ENCODE data around the gene C16orf95. TPM values are rescaled to one million over a fixed set of nuclear protein-coding genes. Genes with fewer than 3 reads are reported as not detected.

The C16orf95 gene
- total RNA-seq, 4 donors from 2014 or later = 0.67 to 4.2 (median 2.2) TPM

DNA sequence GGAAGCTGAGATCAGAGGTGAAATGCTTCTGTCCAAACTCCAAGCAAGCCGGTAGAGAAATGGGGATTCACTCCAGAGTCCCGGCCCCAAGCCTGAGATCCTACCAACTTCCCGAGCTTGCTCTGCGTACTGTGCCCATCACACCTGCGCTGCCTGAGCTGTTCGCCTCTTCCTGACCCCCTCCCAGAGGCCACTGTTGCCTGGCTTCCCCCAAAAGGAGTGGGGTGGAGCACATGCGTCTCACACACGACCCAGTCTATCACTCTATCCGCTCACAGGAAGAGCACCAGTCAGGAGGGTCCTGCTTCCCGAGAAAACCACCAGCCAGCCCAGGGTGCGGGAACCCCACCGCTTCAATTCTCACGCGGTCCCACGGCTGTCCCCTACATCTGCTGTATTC is 13.5 kb upstream of the C16orf95 start:
- Histone ChIP-seq H3K27me3 (no peaks in the 10 kb centered on the region), H3K9me3 (no peaks in the 10 kb centered on the region), H3K36me3 (peaks cover 0 to 94% of the 10 kb centered on the region in 2 donors), H3K4me1 (peaks cover 0 to 29% (median under 1%) of the 10 kb centered on the region in 3 donors), H3K4me3 (no peak overlapping the region), H3K27ac (peak overlapping the region in 2 of 4 donors; percentile 46 to 62)
- TF ChIP-seq EP300 (IDR thresholded peaks at IDR 0.05) (no peak), POLR2AphosphoS5 (IDR thresholded peaks at IDR 0.05) (no peak), POLR2A (IDR thresholded peaks at IDR 0.05) (no peak)
- TF ChIP-seq, protein P1, sequence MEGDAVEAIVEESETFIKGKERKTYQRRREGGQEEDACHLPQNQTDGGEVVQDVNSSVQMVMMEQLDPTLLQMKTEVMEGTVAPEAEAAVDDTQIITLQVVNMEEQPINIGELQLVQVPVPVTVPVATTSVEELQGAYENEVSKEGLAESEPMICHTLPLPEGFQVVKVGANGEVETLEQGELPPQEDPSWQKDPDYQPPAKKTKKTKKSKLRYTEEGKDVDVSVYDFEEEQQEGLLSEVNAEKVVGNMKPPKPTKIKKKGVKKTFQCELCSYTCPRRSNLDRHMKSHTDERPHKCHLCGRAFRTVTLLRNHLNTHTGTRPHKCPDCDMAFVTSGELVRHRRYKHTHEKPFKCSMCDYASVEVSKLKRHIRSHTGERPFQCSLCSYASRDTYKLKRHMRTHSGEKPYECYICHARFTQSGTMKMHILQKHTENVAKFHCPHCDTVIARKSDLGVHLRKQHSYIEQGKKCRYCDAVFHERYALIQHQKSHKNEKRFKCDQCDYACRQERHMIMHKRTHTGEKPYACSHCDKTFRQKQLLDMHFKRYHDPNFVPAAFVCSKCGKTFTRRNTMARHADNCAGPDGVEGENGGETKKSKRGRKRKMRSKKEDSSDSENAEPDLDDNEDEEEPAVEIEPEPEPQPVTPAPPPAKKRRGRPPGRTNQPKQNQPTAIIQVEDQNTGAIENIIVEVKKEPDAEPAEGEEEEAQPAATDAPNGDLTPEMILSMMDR (IDR thresholded peaks at IDR 0.05) = no peak
- ATAC-seq = no peak
- WGBS, 2 donors (ENCODE audit: low coverage in 1 of 2) = 0 to 86% methylated on average over 1 to 10 of the region's 15 CpGs

DNA sequence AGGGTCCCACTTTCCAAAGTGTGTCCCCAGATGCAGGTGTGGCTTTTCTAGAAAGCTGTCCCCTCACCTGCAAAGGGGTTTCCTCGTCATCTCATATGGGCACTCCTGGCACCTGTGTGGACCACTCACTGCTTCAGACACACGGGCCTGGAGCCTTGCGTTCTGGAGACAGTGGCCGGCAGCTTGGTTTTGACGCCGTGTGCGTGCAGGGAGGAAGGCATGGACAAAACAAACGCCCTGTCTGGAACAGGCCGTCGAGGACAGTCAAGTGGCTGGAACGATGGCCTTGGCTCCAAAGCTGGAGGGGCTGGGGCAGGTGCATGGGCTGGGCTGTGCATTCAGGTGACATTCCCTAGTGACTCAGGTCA is 13.0 kb upstream of the C16orf95 start:
- no peak for ATAC-seq
- Histone ChIP-seq H3K36me3 (peaks cover 0 to 94% of the 10 kb centered on the region in 2 donors), H3K4me3 (no peak overlapping the region), H3K27me3 (no peaks in the 10 kb centered on the region), H3K27ac (peak overlapping the region in 2 of 4 donors; percentile 46 to 62), H3K9me3 (no peaks in the 10 kb centered on the region), H3K4me1 (peaks cover 0 to 33% (median 2%) of the 10 kb centered on the region in 3 donors)
- 91% methylated on average over 9 of the region's 11 CpGs; no CpG with 5 or more reads in 1 of the 2 donors for WGBS, 2 donors (ENCODE audit: low coverage in 1 of 2)
- TF ChIP-seq, protein P1 (IDR thresholded peaks at IDR 0.05) = no peak
- TF ChIP-seq EP300 (IDR thresholded peaks at IDR 0.05) (no peak), POLR2AphosphoS5 (IDR thresholded peaks at IDR 0.05) (no peak), POLR2A (IDR thresholded peaks at IDR 0.05) (no peak)

DNA sequence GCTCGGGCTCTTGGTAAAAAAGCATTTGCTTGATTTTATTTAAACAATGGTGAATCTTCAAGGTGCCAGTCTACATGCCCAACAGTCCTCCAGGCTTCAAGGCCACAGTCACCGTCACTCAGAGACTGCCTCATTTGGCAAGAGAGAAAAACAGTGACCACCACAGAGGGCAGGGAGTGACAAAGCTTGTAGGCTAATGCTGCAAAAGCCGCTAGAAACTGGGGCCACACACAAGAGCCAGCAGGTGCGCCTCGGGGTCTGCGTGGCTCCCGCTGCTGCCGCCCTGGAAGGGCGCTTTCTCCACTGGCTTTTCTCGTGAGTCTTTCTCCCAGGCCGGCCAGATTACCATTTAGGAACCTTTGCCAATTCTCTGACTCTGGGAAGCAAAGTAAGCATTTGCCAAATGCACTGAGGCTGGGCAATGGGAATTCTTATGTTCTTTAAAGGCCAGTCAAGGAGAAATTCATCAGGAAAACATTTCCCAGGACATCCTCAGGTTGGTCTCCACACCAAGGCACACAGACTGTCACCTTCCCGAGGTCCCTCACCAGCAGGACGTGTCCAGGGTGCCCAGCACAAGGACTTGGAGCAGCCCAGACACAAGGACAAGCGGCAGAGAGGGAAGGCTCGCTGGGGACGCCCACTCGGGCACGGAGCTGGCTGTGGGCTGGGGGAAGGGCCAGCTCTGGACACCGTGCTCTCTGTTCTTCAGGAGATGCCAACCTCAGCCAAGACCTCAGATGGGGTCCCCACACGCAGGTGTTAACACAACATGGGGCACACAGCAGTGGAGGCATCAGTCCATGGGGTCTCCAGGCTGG is 12.5 kb upstream of the C16orf95 start:
- Histone ChIP-seq H3K4me3 (no peak overlapping the region), H3K27me3 (no peaks in the 10 kb centered on the region), H3K27ac (peak overlapping the region in 3 of 4 donors; percentile 43 to 62 (median 46)), H3K36me3 (peaks cover 0 to 90% of the 10 kb centered on the region in 2 donors), H3K9me3 (no peaks in the 10 kb centered on the region), H3K4me1 (peaks cover 0 to 39% (median 7%) of the 10 kb centered on the region in 3 donors)
- no peak for TF ChIP-seq EP300 (IDR thresholded peaks at IDR 0.05)
- TF ChIP-seq, protein P1 (IDR thresholded peaks at IDR 0.05) = no peak
- TF ChIP-seq POLR2AphosphoS5 (IDR thresholded peaks at IDR 0.05) = no peak
- TF ChIP-seq POLR2A (IDR thresholded peaks at IDR 0.05) = no peak
- 84 to 90% methylated on average over 2 to 9 of the region's 20 CpGs for WGBS, 2 donors (ENCODE audit: low coverage in 1 of 2)
- ATAC-seq = no peak

DNA sequence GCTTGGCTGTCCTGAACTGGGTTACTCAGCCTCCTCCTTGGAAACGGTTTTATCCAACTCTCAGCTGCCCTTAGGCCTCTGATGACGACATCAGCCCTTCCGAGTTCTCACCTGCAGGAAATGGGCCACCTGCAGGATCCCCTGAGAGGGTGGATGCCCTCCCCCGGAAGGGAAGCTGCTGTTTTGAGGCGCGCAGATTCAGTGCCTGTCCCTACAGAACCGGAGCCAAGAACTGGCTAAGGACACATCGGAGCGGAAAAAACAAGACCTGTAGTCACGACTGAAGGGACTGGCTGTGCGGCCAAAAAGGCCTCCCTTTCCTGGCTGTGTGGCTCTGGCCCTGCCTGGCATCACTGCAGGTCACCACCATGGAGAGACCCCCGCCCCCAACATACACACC is 11.7 kb upstream of the C16orf95 start:
- H3K4me1 ChIP-seq = peaks cover 0 to 43% (median 7%) of the 10 kb centered on the region in 3 donors
- WGBS, 2 donors (ENCODE audit: low coverage in 1 of 2) = 84% methylated on average over 3 of the region's 12 CpGs; no CpG with 5 or more reads in 1 of the 2 donors
- no peak overlapping the region for H3K4me3 ChIP-seq
- H3K27ac ChIP-seq = peak overlapping the region in 3 of 4 donors; percentile 38 to 67 (median 43)
- no peaks in the 10 kb centered on the region for H3K9me3 ChIP-seq
- H3K27me3 ChIP-seq = no peaks in the 10 kb centered on the region
- TF ChIP-seq POLR2AphosphoS5 (IDR thresholded peaks at IDR 0.05) = no peak
- TF ChIP-seq EP300 (IDR thresholded peaks at IDR 0.05) = no peak
- no peak for TF ChIP-seq POLR2A (IDR thresholded peaks at IDR 0.05)
- TF ChIP-seq, protein P1 (IDR thresholded peaks at IDR 0.05) = no peak
- peak; percentile 28 for ATAC-seq
- peaks cover 0 to 82% of the 10 kb centered on the region in 2 donors for H3K36me3 ChIP-seq
